ENCODE data around the gene YJU2.
"Not testable (repeated sequence)": the region's sequence is repeated elsewhere in the genome, so short reads cannot be mapped to it uniquely, and the experiment has no call there.

Gene YJU2

DNA sequence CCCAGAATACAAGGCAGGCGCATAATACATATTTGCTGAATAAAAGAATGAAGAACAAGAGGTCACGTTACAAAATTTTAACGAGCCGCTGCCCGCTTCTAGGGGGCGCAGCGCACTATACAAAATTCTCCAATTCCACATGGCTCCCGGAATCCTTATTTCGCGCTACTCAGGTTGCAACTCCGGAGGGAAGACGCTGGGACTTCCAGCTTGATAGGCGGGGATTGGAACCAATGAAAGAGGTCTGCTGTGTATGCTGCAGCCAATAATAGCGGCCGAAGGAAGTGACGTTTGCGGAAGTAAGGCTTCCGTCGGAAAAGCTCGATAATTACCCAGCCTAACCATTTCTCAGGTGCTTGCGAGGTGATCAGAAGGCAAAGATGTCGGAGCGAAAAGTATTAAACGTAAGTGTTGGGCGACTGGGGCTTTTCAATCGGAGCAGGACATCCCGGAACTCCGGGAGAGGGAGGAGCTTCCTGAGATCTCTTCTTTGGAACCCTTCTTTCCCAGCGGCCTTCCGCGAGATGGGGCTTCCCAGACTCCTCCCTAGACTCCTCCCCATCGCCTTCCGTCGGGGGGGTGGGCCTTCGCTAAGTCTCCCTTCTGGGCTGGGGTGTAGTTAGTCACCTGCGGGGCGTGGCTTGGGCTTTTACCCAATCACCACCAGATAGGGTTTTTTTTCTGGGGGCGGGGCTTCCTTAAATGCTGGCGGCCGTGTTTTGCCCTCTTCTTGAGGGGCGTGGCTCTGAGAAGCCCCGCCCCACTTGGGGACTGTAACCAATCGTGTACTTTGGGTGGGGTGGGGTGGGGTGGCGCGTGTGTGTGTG is at the start of gene YJU2:
YJU2 (plus strand) TSS at position 314 of the 827 bp plus-strand sequence; CDS start at position 381, 67 bp downstream.
- DNase-seq (ENCODE audit: low read depth in 3 of 3) = peak; percentile 98 to 99 (median 99)

DNA sequence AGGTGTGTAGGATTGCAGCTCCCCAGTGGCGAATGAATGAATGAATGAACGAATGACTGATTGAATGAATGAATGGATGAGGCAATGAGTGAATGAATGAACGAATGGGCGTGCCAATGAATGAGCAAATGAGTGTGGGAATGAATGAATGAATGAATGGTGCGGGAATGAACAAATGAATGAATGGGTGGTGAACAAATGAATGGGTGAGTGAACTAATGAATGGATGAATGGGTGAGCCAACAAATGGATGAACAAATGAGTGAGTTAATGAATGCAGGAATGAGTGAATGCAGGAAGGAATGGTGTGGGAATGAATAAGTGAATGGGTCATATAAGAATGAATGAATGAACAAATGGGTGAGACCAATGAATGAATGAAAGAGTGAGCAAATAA is 49.7 kb upstream of the YJU2 start:
- DNase-seq (ENCODE audit: low read depth in 3 of 3) = no peak

DNA sequence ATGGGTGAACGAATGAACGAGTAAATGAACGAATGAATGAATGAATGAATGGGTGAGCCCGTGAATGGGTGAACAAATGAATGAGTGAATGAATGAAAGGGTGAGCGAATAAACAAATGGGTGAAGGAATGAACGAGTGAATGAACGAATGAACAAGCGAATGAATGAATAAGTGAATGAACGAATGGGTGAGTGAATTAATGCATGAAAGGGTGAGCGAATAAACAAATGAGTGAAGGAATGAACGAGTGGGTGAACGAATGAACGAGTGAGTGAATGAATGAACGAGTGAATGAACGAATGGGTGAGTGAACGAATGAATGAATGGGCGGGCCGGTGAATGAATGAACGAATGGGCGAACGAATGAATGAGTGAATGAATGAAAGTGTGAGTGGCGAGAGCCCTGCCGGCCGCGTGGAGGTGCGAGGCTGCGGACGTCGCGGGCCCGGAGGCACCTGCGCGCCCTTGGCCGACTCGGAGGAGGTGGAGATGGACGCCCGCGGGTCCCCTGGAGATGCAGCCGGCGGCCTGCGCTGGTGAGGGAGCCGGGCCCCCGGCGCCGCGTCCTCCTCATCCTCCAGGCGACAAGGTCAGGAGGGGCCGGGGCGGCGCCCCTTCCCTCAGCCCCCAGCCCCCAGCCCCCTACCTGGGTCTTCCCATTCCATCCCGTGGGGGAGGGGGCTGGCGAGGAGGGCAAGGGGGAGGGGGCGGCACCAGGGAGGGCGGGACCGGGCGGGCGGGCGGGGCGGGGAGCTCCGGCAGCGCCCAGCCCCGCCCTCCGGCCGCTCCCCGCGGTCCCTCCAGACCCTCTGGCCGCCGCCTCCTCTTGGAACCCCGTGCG is 49.0 kb upstream of the YJU2 start:
- no peak for DNase-seq (ENCODE audit: low read depth in 3 of 3)

DNA sequence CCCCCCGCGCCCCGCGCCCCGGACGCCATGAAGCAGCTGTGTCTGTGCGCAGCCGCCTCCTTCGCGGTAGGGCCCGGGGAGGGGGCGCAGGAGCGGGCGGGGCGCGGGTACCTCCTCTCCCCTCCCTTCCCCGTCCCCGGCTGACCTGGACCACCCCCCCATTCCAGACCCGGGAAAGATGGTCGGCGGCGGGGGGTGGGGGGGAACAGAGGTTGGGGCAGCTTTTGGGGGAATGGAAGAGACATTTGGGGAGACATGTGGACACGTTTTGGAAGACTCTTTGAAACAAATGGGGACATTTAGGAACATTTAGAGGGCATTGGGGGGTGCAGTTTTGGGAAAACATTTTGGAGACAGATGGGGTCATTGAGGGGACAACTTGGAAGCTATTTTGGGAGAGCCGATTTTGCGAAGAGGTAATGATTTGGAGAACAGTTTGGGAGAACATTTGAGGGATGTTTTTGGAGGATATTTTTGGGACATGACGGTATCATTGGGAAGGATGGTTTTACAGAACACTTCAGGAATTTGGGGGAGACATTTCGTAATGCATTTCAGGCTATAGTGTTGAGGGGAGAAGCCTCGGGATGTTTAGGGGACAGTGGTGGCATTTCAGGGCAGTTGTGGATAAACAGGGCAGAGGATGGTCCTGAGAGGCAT is 48.3 kb upstream of the YJU2 start:
- no peak for DNase-seq (ENCODE audit: low read depth in 3 of 3)

DNA sequence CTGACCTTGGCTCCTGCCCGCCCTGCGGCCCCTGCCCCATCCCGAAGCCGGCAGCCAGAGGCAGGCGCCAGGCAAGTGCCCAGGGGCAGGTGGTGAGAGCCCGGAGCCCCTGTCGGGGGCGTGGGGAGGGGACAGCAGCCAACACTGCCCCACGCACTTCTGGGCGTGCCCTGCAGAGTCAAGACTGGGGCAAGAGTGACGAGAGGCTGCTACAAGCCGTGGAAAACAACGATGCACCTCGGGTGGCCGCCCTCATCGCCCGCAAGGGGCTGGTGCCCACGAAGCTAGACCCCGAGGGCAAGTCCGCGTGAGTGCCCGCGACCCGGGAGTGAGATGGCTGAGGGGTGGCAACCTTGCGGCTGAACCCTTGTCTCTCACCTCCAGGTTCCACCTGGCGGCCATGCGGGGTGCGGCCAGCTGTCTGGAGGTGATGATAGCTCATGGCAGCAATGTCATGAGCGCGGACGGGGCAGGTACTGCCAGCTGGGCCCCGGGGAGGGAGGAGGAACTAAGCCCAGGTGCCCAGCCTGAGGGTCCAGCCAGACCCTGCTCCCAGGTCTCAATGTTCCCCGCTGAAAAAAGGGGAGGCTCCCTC is 47.1 kb upstream of the YJU2 start:
- DNase-seq (ENCODE audit: low read depth in 3 of 3) = no peak

DNA sequence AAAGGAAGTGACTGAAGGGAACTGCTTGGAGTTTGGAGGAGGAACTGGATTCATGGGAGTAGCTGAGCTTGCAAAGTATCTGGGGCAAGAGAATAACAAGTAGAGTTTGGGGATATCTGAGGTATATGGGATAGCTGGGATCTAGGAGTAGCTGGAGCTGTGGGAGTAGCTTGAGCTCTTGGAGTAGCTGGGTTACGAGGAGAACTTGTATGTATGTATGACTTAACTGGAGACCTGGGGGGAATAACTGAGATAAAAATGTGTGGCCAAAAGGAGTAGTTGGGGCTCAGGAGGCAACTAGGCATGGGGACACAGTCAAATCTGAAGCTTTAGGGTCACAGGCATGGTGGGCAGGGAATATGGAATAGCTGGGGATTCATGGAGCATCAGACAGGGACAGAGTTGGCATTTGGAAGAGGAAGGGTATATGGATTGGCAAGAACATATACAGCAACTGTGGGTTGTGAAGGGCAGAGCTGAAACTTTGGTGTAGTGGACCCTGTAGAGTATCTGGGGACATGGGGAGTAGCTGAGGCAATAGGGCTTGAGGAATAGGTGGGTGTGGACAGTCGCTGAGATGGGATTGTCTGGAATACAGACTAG is 45.8 kb upstream of the YJU2 start:
- DNase-seq (ENCODE audit: low read depth in 3 of 3) = no peak

DNA sequence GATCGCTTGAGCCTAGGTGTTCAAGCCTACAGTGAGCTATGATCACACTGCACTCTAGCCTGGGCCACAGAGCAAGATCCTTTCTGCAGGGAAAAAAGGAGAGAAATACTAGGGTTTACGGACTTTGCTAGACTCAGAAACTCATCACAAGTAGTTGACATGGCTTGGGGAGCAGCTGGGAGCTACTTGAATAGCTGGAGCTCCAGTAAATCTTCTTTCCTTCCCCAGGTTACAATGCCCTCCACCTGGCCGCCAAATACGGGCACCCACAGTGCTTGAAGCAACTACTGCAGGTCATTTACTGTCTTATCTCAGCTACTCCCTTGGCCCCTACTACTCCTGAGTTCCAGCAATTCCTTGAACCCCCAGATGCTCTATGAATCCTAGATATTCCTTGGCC is 45.1 kb upstream of the YJU2 start:
- no peak for DNase-seq (ENCODE audit: low read depth in 3 of 3)

DNA sequence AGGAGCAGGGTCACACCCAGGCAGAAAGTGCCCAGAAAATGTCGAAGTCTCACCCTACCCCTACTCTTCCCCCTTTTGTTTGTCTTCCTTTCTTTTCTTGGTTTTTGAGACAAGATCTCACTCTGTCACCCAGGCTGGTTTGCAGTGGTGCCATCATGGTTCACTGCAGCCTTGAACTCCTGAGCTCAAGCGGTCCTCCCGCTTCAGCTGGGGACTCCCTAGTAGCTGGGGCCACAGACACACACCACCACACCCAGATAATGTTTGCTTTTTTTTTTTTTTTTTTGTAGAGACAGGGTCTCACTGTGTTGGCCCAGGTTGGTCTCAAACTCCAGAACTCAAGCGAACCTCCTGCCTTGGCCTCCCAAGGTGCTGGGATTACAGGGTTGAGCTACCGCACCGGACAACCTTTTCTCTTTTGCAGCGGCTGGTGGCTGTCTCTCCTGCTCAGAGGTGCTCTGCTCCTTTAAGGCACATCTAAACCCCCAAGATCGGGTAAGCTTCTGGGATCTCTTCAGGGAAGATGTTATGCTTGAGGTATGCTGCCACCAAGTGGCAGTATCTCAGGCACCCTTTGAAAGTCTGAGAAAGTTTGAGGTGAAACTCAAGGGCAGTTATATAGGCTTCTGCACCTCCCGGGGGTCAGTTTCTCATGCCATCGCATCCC is 39.9 kb upstream of the YJU2 start:
- no peak for DNase-seq (ENCODE audit: low read depth in 3 of 3)

DNA sequence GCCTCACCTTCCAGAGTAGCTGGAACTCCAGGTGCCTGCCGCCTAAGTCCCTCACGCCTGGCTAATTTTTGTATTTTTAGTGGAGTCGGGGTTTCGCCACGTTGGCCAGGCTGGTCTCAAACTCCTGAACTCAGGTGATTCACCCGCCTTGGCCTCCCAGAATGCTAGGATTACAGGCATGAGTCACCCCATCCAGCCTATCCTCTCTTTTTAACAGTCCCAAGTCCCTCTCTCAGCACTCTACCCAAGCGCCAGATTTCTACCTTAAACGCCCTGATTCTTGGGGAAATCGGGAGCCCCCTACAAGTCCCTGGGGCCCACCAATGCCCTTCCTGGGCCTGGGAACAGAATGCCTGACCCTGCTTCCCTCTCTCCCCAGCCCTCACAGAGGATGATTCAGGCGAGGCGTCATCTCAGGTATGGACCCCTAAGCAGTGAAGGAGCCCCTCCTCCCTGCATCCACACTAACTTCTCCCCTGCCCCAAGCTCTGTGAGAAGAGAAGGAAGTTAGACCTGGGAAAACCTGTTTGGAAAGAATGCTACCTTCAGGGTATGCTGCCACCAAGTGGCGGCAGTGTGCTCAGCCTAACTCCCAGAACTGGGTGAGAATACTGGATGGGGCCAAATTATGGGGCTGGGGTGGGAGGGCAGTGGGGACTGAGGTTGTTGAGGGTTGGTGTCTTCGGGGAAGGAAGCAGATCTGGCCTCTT is 38.3 kb upstream of the YJU2 start:
- DNase-seq (ENCODE audit: low read depth in 3 of 3) = no peak

DNA sequence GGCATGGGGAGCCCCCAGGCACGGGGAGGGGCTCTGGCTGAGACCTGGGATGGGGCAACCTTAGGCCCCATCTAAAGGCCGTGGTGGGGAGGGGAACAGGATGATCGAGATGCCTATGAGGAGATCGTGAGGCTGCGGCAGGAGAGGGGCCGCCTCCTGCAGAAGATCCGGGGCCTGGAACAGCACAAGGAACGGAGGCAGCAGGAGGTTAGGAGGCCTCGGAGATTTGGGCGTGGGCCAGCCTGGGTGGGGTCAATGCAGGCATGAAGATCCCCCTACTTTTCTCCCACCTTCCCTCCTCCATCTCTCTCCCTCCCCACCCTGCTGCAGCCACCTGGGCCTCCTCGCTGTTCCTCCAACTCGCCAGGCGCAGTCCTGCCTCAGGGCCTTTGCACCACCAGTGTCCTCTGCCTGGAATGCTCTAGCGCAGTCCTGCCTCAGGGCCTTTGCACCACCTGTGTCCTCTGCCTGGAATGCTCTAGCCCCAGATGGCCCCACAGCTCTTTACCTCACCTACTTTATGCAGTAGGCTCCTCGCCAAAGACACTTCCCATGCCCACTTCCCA is 36.6 kb upstream of the YJU2 start:
- DNase-seq (ENCODE audit: low read depth in 3 of 3) = no peak

DNA sequence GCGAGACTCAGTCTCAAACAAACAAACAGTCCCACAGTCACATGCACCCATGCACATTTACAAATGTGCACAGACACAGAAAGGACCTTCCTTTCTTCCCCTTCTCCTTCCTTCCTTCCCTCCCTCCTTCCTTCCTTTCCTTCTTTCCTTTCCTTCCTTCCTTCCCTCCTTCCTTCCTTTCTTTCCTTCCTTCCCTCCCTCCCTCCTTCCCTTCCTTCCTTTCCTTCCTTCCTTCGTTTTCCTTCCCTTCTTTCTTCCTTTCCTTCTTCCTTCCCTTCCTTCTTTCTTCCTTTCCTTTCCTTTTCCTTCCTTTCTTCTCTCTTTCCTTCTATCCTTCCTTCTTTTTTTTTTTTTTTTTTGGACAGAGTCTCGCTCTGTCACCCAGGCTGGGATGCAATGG is 33.8 kb upstream of the YJU2 start:
- DNase-seq (ENCODE audit: low read depth in 3 of 3) = no peak

DNA sequence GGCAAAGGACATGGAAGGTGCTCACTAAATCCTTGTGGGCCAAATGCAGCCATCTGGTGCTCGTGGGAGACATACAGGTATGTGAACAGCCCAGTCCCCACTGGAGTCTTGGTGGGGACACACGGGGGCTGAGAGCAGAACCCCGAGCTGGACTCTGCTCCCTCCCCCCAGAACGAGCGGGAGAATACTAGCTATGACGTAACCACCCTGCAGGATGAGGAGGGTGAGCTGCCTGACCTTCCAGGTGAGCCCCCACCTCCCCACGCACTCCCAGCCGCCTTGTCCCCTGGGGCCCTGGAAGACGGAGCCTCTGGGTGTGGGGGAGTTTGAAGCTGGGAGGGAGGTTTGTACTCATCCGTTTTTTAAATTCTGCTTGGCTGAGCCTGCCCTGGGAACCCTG is 31.1 kb upstream of the YJU2 start:
- DNase-seq (ENCODE audit: low read depth in 3 of 3) = no peak

DNA sequence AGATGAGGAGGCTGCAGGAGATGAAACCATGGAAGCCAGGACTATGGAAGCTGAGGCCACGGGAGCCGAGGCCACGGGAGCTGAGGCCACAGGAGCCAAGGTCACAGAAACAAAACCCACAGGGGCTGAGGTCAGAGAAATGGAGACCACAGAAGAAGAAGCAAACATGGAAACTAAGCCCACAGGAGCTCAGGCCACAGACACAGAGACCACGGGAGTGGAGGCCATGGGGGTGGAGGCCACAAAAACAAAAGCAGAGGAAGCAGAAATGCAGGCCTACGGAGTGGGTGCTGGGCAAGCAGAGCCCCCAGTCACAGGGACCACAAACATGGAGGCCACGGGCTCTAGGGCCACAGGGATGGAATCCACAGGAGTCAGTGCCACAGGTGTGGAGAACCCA is 30.0 kb upstream of the YJU2 start:
- no peak for DNase-seq (ENCODE audit: low read depth in 3 of 3)

DNA sequence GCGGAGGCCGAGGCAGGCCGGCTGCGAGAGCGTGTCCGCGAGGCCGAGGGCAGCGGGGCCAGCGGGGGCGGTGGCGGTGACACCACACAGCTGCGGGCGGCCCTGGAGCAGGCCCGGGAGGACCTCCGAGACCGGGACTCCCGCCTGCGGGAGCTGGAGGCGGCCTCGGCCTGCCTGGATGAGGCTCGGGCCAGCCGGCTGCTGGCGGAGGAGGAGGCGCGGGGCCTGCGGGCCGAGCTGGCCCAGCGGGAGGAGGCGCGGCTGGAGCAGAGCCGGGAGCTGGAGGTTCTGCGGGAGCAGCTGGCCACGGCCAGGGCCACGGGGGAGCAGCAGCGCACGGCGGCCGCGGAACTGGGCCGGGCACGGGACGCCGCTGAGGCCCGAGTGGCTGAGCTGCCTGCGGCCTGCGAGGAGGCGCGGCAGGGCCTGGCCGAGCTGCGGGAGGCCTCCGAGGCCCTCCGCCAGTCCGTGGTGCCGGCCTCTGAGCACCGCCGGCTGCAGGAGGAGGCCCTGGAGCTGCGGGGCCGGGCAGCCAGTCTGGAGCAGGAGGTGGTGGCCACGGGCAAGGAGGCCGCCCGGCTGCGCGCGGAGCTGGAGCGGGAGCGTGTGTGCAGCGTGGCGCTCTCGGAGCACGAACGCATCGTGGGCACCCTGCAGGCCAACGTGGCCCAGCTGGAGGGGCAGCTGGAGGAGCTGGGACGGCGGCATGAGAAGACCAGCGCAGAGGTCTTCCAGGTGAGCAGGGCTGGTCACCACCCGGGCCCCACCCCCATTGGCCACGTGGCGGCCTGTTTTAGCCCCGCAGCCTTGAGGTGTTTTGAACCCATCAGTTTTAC is 29.2 kb upstream of the YJU2 start:
- no peak for DNase-seq (ENCODE audit: low read depth in 3 of 3)

DNA sequence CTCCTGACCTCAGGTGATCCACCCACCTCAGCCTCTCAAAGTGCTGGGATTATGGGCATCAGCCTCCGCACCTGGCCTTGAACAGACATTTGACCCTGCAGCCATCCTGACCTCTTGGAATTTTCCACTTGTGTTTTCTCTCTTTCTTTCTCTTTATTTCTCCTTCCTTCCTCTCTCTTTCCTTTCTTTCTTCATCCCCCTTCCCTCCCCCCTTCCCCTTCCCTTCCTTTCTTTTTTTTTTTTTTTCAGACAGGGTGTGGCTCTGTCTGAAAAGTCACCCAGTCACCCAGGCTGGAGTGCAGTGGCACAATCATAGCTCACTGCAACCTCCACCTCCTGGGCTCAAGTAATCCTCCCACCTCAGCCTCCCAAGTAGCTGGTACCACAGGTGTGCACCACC is 28.4 kb upstream of the YJU2 start:
- DNase-seq (ENCODE audit: low read depth in 3 of 3) = not testable (repeated sequence)

DNA sequence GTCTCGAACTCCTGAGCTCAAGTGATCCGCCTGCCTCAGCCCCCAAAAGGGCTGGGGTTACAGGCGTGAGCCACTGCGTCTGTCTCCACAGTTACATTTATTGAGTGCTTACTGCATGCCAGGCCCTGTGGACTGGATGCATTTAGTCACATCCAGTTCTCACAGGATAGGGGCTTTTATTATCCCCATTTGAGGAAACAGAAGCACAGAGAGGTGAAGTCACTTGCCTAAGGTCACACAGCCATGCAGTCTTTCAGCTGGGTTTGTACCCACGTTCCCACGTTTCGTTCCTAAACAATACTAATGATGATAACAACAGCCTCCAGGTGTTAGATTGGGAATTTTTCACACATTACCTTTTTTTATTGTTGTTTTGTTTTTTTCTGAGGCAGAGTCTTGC is 26.7 kb upstream of the YJU2 start:
- no peak for DNase-seq (ENCODE audit: low read depth in 3 of 3)

DNA sequence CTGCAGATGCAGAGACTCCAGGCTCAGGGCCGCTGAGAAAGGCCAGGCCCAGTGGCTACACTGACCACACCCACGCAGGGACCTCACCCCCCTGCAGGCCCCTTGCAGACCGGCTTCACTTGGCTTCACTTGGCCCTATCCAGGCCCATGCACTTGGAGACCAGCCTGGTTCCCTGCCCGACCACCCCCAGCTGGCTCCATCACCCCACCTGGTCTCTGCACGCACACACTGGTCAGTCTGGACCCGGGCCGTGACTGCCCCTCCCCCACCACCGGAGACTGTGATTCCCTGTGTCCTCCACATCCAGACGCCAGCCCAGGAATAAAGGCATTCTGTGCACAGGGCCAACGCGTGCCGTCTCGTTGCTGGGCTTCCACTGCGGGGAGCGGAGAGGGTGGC is 22.4 kb upstream of the YJU2 start:
- no peak for DNase-seq (ENCODE audit: low read depth in 3 of 3)

DNA sequence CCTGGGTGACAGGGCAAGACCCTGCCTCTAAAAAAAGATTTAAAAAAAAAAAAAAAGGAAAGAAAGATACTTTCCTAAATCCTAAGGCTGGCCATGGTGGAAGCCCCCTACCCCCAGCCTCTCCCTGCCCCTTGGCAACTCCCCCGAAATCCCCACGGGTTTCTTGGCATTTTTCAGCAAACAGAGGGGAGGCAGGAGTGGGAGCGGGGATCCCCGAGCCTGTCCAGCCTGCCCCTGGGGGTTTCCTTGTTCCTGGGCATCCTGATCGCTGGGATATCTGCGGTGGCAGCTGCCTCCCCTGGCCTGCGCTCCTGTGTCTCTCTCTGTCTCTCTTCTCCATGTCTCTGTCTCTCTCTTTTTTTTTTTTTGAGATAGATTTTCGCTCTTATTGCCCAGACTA is 21.0 kb upstream of the YJU2 start:
- no peak for DNase-seq (ENCODE audit: low read depth in 3 of 3)

DNA sequence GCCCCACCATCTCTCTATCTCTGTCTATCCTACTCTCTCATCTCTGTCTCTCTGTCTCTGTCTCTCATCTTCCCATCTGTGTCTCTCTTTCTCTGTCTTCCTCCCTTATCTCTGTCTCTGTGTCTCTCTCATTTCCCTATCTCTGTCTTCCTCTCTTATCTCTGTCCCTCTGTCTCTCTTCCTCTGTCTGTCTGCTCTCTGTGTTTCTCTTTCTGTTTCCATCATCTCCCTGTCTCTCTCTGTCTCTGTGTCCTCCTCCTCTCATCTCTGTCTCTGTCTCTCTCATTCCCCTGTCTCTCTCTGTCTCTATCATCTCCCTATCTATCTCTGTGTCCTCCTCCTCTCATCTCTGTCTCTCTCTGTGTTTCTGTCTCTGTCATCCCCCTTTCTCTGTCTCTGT is 19.1 kb upstream of the YJU2 start:
- DNase-seq (ENCODE audit: low read depth in 3 of 3) = no peak

All from stimulated activated CD4-positive, alpha-beta T cell treated with anti-CD3 and anti-CD28 coated beads, TNF-alpha, amount 100 ng/mL, for 48 hours (primary cell).